Thyroid gland (tissue), 4 donors: ENCODE data around the gene CNTN5. TPM values are rescaled to one million over a fixed set of nuclear protein-coding genes. Genes with fewer than 3 reads are reported as not detected.

ENCODE experiments used
- DNase-seq, 2 donors: peaks; one replicate each; pipeline ENCODE4 v3.0.0-alpha.2; 2019
- H3K27ac ChIP-seq, 3 donors: fragments of 200-600 bp; sonication (generic); 1 replicate in 2 of 3; 2 replicates in 1 of 3; pipeline ENCODE4 v1.5.1; 2016 to 2019; ENCODE audit warnings: mild to moderate bottlenecking in 1 of 3, moderate library complexity in 1 of 3
- H3K27me3 ChIP-seq: fragments of 200-600 bp; sonication (generic); one replicate; pipeline ENCODE4 v1.5.1; 2019
- H3K36me3 ChIP-seq, 2 donors: fragments of 200-600 bp; sonication (generic); one replicate each; pipeline ENCODE4 v1.5.1; 2016 to 2019
- H3K4me1 ChIP-seq, 2 donors: fragments of 200-600 bp; sonication (generic); one replicate each; pipeline ENCODE4 v1.5.1; 2017 to 2019
- H3K4me3 ChIP-seq, 3 donors: fragments of 200-600 bp; sonication (generic); replicated peaks in 1 of 3; 1 replicate in 2 of 3; 2 replicates in 1 of 3; pipeline ENCODE4 v1.5.1; 2016; ENCODE audit warnings: mild to moderate bottlenecking in 1 of 3
- H3K9me3 ChIP-seq: fragments of 200-600 bp; sonication (generic); one replicate; pipeline ENCODE4 v1.5.1; 2017
- POLR2A ChIP-seq, 2 donors: fragments of 450-650 bp; IDR thresholded peaks; one replicate each; pipeline ENCODE4 v1.6.1; 2017; ENCODE audit warnings: antibody characterized with exemption in 2 of 2, mild to moderate bottlenecking in 2 of 2, moderate library complexity in 1 of 2
- WGBS, 2 donors: methylation state at CpG; one replicate each; pipeline ENCODE4 v1.1.5; 2017; 5-methylcytosine and 5-hydroxymethylcytosine counted together
- intact Hi-C: fragments of 100-400 bp; cut with DNase I; formaldehyde crosslinking; loops from one replicate; pipeline ENCODE4 v1.15.1; 2023
- total RNA-seq, 4 donors: library from RNA; depleted of rRNA; stranded (reverse); fragments of >200 nt; gene quantifications; one replicate each; pipeline ENCODE4 v1.2.3, GENCODE V29; 2016
- TF ChIP-seq, protein P1 (sequence below), 6 experiments: fragments of 200-600 bp in 3 of 6; fragments of 450-650 bp in 3 of 6; sonication (generic) in 3 of 6; IDR thresholded peaks; one replicate each; pipeline ENCODE4 v1.5.1; 2016 to 2019; ENCODE audit warnings: antibody characterized with exemption in 6 of 6, mild to moderate bottlenecking in 2 of 6, inconsistent platforms in 1 of 6, moderate library complexity in 1 of 6

The CNTN5 gene
- total RNA-seq, 4 donors from 2014 or later, result 1.9 to 14.3 (median 12.0) TPM

DNA sequence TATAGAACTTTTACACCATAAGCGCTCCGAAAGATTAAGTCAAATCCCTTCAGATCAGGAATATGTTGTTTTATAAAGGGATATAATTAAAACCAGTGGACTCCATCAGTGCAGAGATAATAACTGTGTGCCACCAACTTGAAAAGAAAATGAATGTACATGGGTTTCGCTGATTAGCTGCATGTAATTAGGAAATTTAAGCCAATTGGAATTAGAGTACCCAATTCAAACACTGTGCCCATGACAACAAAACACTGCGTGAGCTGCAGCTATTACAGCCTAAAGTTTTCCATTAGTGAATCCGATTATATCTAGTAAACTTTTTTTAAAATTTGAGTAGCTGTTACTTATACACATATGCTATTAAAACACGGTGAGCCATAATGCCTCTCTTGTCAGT lies 1274.0 kb downstream of the CNTN5 start:
- Histone ChIP-seq H3K4me1 (no peaks in the 10 kb centered on the region), H3K4me3 (no peak overlapping the region), H3K27ac (no peak overlapping the region), H3K36me3 (no peaks in the 10 kb centered on the region), H3K9me3 (no peaks in the 10 kb centered on the region), H3K27me3 (no peaks in the 10 kb centered on the region)
- no peak for DNase-seq
- WGBS, 2 donors, result 92 to 93% methylated on average over 6 of the region's 6 CpGs
- intact Hi-C loops, result no loop called here
- no peak for TF ChIP-seq POLR2A (IDR thresholded peaks at IDR 0.05)
- TF ChIP-seq, protein P1, sequence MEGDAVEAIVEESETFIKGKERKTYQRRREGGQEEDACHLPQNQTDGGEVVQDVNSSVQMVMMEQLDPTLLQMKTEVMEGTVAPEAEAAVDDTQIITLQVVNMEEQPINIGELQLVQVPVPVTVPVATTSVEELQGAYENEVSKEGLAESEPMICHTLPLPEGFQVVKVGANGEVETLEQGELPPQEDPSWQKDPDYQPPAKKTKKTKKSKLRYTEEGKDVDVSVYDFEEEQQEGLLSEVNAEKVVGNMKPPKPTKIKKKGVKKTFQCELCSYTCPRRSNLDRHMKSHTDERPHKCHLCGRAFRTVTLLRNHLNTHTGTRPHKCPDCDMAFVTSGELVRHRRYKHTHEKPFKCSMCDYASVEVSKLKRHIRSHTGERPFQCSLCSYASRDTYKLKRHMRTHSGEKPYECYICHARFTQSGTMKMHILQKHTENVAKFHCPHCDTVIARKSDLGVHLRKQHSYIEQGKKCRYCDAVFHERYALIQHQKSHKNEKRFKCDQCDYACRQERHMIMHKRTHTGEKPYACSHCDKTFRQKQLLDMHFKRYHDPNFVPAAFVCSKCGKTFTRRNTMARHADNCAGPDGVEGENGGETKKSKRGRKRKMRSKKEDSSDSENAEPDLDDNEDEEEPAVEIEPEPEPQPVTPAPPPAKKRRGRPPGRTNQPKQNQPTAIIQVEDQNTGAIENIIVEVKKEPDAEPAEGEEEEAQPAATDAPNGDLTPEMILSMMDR (IDR thresholded peaks at IDR 0.05), result no peak

- no peaks in the 10 kb centered on the region for H3K4me1 ChIP-seq
- H3K4me3 ChIP-seq, result no peak overlapping the region
- TF ChIP-seq, protein P1 (IDR thresholded peaks at IDR 0.05), result no peak
- TF ChIP-seq POLR2A (IDR thresholded peaks at IDR 0.05), result no peak
- 70% methylated on average over 5 of the region's 5 CpGs for WGBS, 2 donors
- H3K27ac ChIP-seq, result no peak overlapping the region
- no peaks in the 10 kb centered on the region for H3K36me3 ChIP-seq
- intact Hi-C loops, result no loop called here
- no peaks in the 10 kb centered on the region for H3K9me3 ChIP-seq
- DNase-seq, result no peak
- no peaks in the 10 kb centered on the region for H3K27me3 ChIP-seq
Measured at GRCh38 chr11:100296051-100296679, 1275.4 kb downstream of the CNTN5 start.

- no peak overlapping the region for H3K27ac ChIP-seq
- no peak overlapping the region for H3K4me3 ChIP-seq
- no peak for DNase-seq
- no peaks in the 10 kb centered on the region for H3K4me1 ChIP-seq
- no peaks in the 10 kb centered on the region for H3K9me3 ChIP-seq
- WGBS, 2 donors, result 73 to 74% methylated on average over 5 of the region's 5 CpGs
- H3K27me3 ChIP-seq, result no peaks in the 10 kb centered on the region
- intact Hi-C loops, result no loop called here
- TF ChIP-seq, protein P1 (IDR thresholded peaks at IDR 0.05), result no peak
- TF ChIP-seq POLR2A (IDR thresholded peaks at IDR 0.05), result no peak
- no peaks in the 10 kb centered on the region for H3K36me3 ChIP-seq
Measured at GRCh38 chr11:100297516-100297915, 1276.8 kb downstream of the CNTN5 start.

- no peaks in the 10 kb centered on the region for H3K36me3 ChIP-seq
- intact Hi-C loops, result no loop called here
- no peak overlapping the region for H3K4me3 ChIP-seq
- H3K27me3 ChIP-seq, result no peaks in the 10 kb centered on the region
- WGBS, 2 donors, result 83 to 91% methylated on average over 3 of the region's 3 CpGs
- no peak for TF ChIP-seq POLR2A (IDR thresholded peaks at IDR 0.05)
- TF ChIP-seq, protein P1 (IDR thresholded peaks at IDR 0.05), result no peak
- no peak for DNase-seq
- no peak overlapping the region for H3K27ac ChIP-seq
- H3K4me1 ChIP-seq, result no peaks in the 10 kb centered on the region
- H3K9me3 ChIP-seq, result no peaks in the 10 kb centered on the region
Measured at GRCh38 chr11:100302824-100303223, 1282.1 kb downstream of the CNTN5 start.

GRCh38 chr11:100303897-100304296 lies 1283.1 kb downstream of the CNTN5 start:
- TF ChIP-seq, protein P1 (IDR thresholded peaks at IDR 0.05), result no peak
- no peak for TF ChIP-seq POLR2A (IDR thresholded peaks at IDR 0.05)
- H3K27me3 ChIP-seq, result no peaks in the 10 kb centered on the region
- H3K4me1 ChIP-seq, result no peaks in the 10 kb centered on the region
- 87 to 92% methylated on average over 3 of the region's 3 CpGs for WGBS, 2 donors
- H3K9me3 ChIP-seq, result no peaks in the 10 kb centered on the region
- intact Hi-C loops, result no loop called here
- no peak overlapping the region for H3K27ac ChIP-seq
- no peak for DNase-seq
- H3K4me3 ChIP-seq, result no peak overlapping the region
- no peaks in the 10 kb centered on the region for H3K36me3 ChIP-seq
